ENCODE measurements around the gene SERPINB2.
A peak's percentile ranks its signal among the peaks of the same experiment; 100 is the strongest.

Gene SERPINB2

DNA sequence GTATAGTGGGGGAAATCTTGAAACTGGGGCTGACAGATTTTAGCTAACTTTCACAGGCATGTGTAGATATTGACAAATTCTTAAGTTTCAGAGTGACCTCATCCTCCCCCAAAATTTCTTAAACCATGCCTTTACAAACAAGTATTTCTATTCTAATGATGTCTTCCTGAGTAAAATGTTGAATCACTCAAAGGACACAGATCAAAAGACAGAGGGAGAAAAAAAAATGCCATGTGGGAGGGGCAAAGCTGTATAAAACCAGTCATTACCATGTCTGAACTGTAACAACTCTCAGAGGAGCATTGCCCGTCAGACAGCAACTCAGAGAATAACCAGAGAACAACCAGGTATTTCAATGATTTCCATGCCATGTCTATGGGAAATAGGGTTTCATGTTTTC lies at the start of gene SERPINB2:
Gene SERPINB2 (plus strand): TSS at position 282 of the 400 bp plus-strand sequence. CDS start 3,740 bp downstream, outside the sequence.
- DNase-seq = no peak

GRCh38 chr18:63843008-63843407 lies 44.5 kb upstream of the SERPINB2 start:
- DNase-seq = no peak

- peak; percentile 69 for DNase-seq
Measured at GRCh38 chr18:63844254-63844653, 43.3 kb upstream of the SERPINB2 start.

- DNase-seq = peak; percentile 72
Measured at GRCh38 chr18:63848159-63848558, 39.3 kb upstream of the SERPINB2 start.

DNA sequence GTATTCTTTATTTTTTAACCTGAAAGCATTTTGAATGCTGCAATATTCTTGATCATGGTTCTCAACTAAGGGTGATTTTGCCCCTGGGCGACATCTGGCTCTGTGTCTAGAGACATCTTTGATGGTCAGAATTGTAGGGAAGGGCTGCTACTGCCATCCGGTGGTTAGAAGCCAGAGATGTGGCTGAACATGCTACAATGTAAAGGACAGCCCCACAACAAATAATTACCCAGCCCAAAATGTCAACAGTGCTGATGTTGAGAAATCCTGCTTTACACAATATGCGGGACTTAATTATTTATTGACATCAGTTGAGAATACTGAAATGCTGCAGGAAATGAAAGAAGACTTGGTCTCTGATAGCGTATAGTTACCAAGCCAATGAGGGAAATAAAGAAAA lies 37.5 kb upstream of the SERPINB2 start:
- DNase-seq = peak; percentile 42

GRCh38 chr18:63850636-63851035 lies 36.9 kb upstream of the SERPINB2 start:
- no peak for DNase-seq

DNA sequence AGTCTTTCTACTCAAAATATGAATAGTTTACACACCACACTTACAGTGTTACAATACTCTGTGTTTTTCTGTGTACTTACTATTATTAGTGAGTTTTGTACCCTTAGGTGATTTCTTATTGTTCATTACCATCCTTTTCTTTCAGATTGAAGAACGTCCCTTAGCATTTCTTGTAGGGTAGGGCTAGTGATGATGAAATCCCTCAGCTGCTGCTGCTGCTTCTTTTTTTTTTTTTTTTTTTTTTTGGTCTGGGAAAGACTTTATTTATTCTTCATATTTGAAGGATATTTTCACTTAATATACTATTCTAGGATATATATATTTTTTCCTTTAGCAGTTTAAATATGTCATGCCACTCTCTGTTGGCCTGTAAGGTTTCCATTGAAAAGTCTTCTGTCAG lies 29.0 kb upstream of the SERPINB2 start:
- no peak for DNase-seq

DNA sequence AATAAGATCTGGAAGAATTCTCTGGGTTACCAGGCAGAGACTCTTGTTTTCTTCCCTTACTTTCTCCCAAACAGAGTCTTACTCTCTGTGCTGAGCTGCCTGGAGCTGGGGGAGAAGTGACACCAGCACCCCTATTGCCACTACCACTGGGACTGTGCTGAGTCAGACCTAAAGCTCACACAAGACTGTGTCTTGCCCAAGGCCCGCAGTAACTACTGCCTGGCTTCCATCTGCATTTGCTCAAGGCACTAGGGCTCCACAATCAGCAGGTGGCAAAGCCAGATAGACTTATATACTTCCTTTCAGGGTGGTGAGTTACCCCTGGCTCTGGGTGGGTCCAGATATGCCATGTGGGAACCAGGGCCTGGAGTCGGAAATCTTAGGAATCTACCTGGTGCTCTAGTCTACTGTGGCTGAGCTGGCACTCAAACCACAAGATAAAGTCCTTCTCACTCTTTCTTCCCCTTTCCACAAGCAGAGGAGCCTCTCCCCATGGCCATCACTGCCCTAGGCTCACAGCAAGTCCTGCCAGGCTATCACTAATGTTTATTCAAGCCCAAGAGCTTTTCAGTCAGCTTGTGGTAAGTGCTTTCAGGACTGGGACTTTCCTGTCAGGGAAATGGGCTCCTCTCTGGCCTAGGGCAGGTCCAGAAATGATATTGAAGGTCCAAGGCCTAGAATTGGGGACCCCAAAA lies 27.6 kb upstream of the SERPINB2 start:
- no peak for DNase-seq

DNA sequence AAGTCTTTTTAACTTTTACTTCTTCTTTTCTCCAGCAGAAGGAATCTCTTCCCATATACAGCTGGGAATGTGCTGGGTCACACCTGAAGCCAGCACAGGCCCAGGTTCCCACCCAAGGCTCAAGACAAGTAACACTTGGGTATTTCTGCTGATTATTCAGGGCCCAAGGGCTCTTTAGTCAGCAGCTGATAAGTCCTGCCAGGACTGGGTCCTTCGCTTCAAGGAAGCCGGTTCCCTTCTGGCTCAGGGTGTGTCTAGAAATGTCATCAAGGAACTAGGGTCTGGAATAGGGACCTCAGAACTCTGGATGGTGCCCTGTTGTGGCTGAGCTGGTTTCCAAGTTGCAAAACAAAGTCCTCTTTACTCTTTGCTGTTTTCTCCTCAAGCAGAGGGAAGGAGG lies 27.0 kb upstream of the SERPINB2 start:
- no peak for DNase-seq

DNA sequence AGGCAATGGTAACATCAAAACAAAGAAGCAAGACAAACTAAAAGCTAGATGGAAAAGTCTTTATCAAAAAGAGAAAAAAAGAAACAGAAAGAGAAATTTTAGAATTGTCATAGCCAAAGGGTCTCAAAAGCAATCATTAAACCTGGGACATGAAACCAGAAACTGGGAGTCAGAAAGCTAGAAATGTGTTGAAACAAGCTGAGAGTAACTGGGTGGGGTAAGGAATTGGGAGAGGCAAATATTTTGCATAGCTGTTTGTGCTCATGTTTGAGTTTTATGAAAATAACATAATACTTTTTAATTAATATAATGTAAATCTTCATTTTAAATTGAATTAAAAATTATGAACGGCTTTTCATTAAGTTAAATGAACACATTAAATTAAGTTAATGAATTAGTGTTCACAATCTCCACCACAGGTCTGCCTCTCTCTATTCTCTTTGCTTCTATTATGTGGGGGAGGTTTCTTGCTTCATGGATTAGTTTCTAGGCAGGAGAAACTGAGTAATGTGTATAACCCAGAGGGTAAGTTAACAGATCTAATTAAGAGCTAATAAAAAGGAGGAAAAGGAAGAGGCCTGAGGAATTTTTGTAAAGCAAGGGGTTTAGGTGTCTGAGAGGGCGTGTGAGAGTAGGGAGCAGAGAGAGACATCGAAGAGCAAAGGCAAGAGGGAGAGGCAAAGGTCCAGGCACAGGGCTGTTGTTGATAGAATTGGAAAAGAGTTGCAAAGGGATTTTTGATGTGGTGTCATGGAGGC lies 20.0 kb upstream of the SERPINB2 start:
- DNase-seq = no peak

GRCh38 chr18:63868546-63868945 lies 19.0 kb upstream of the SERPINB2 start:
- no peak for DNase-seq

DNA sequence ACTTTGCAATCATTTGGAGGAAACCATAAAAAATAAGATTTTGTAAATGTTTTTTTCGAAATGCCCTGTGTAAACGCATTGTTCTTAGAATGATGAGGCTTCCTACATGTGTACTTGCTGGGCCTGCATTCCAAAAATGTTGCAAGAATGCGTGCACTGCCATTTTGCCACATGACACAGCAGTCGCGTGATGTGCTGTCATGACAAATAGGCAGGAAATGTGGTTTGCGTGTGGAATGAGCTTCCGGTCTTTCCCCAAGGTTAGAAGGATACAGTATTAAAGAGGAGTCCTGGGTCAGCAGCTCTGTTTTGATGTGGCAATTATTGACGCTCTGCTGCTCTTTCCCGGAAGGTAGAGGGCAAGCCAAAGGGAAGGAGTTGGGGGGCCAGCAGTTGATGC lies 18.1 kb upstream of the SERPINB2 start:
- no peak for DNase-seq

DNA sequence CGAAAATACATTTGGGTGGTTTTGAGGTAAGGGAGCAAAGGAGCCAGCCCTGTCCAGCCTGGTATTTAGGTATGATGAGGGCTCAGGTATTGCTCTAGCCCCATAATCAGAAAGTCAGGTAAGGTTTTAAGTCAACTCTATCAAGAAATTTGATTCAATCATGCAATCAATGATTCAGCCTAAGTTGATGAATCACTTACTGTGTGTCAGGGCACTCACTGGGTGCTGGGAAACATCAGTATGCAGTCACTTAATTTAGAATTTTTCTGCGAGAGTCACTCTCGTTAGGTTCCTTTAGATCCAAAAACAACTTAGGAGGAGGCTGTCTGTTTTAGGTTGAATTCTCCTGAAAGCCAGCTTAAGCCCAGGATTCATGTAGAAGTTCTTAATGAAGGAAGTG lies 17.7 kb upstream of the SERPINB2 start:
- no peak for DNase-seq

DNA sequence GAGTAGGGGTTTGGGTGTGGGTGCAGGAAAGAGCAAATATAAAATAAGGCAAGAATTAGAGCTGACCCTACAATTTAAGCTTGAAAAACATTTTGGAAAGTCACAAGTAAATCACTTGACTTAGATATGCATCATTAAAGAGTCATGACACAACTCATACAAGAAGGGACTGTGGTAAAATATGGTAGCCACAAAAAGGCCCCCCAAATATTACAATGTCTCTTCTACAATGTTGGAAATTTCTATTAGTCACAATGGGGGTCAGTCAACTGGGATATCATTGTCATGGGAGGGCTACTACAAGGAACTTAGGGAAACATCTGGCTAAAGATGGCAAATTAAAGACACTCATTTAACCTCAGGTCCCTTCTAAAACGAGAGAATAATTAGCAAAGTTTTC lies 15.7 kb upstream of the SERPINB2 start:
- no peak for DNase-seq

- no peak for DNase-seq
Measured at GRCh38 chr18:63872586-63872985, 14.9 kb upstream of the SERPINB2 start.

DNA sequence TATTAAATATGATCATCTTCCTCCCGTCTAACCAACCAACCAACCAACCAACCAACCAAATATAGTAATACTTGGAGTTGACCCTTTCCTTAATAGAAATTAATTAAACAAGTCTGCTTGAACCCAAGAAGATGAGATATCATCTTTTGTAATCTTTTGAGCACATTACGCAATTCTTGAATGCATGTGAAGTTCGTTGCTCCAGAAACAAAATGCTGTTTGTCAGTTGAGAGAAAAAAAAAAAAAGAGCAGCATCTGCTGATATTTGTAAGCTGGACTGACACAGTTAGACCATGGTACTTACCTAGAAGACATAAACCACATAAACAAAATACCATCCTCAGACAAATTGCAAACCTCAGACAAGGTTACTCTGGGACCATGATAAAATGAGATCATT lies 9.2 kb upstream of the SERPINB2 start:
- peak; percentile 30 for DNase-seq

DNA sequence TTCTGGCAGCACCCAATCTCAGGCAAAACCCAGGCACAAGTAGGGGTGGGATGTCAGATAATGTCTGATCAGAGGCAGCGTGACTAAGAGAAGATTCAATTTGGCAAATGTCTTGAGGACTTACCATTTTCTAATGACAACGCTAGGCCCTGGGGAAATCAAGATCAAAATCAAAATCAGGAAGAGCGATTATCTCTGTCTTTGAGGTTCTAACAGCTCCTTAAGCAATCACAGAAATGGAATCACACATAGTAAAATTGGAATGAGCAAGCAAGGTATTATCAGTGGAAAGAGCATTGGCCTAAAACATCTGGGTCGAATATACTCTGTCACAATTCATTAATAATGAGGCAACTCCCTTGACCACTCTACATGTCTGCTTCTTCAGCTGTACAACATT lies 8.6 kb upstream of the SERPINB2 start:
- no peak for DNase-seq

GRCh38 chr18:63879709-63880108 lies 7.8 kb upstream of the SERPINB2 start:
- DNase-seq = no peak

- DNase-seq = no peak
Measured at GRCh38 chr18:63881851-63882250, 5.7 kb upstream of the SERPINB2 start.

GRCh38 chr18:63882333-63883141 lies 5.0 kb upstream of the SERPINB2 start:
- no peak for DNase-seq

DNA sequence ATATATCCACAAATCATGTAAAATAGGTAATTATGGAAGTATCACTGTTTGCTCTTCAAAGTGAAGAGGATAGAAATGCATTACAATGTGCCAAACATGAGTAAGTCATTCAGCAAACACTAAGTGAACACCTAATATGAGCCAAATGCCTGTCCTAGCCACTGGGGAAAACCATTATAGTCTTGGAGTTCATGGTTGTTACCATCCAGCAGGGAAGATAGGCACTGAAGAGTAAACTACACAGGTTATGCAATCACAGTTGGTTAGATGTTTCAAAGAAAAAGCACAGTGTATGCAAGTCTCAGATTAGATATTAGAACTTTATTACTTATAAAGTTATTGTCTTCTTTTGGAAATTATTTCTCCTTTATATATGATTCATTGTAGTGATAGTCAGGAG lies 3.9 kb upstream of the SERPINB2 start:
- DNase-seq = no peak

DNA sequence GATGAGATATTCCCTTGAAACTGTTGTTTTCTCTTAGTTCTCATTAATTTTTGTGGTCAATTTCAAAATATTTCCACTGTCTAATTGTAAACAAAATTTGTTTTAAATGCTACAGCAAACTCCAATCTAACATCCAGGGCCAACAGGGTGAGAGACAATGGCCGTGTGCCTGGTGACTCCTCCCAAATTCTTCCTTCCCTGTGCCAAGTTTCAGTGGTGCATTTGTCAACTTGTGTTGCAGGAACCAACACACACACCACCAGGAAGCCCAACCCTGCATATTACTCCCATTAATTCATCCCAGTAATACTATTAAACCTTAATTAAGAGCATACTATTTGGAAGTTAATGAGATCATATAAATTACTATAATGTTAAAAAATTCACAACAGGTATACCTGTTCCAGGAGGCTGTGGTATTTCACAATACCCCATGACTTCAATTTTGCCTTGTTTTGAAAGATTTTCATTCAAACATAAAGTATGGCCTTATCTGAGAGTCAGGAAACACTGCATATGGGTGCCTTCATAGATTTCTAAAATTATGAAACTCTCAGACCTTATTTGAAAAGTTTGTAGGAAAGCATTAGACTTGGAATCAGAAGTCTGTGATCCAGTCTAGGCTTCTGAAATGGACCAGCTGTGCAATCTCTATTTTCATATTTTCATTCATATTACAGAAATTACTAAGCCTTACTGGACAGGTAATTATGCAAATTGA lies 1.1 kb downstream of the SERPINB2 start:
- DNase-seq = no peak

DNA sequence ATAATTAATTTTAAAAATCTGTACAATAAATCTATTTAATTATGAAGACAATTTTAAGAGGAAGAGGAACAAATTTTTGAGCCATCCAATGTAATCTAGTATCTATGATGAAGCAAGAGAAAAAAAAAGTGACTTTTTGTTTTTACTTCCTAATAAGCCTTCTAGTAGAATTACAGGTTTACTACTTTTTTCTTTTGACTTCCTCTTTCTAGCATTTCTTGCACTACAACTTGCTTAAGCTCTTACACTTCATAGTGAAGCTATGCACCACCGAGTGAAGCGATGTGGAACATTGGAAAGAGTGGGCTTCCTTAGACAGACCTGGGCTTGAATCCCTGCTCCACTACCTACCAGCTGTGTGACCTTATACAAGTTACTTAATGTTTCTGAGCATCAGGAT lies 2.1 kb downstream of the SERPINB2 start:
- DNase-seq = peak; percentile 47

Data from OCI-M1 (cell line).